OCI-LY7 (cell line): Measurements from ENCODE around the gene SCFD2. TPM values are rescaled to one million over a fixed set of nuclear protein-coding genes. Genes with fewer than 3 reads are reported as not detected.
"Not testable (repeated sequence)": the region's sequence is repeated elsewhere in the genome, so short reads cannot be mapped to it uniquely, and the experiment has no call there.

Experiments
- BruUV-seq: library from RNA; stranded (reverse); fragments of 400-500 nt; replicated peaks from 2 replicates; lab custom pipeline; 2021; lab: Mats Ljungman, UMichigan
- CTCF ChIA-PET: fragments of 300-600 bp; sonication (Branson Sonifier 250); formaldehyde crosslinking; loops from one replicate; lab custom pipeline; 2022; ENCODE audit warnings: antibody characterized with exemption; ENCODE audit not compliant: unreplicated experiment; lab: Charles Lee
- POLR2A ChIA-PET: fragments of 300-600 bp; sonication (Branson Sonifier 250); formaldehyde crosslinking; loops from one replicate; lab custom pipeline; 2022; ENCODE audit warnings: antibody characterized with exemption; lab: Charles Lee
- DNase-seq: peaks from one replicate; pipeline ENCODE4 v3.0.0-alpha.2; 2015; ENCODE audit warnings: low spot score
- H2AFZ ChIP-seq: fragments of 200-600 bp; sonication (generic), shearing (Covaris generic); 2 replicates; pipeline ENCODE4 v1.6.1; 2014; ENCODE audit warnings: mild to moderate bottlenecking, antibody characterized with exemption, low read length, moderate library complexity
- H3K27ac ChIP-seq: fragments of 200-600 bp; sonication (generic); 2 replicates; pipeline ENCODE4 v1.5.1; 2014; ENCODE audit warnings: mixed run types, low read depth, mild to moderate bottlenecking, moderate library complexity, low read length, inconsistent platforms; ENCODE audit not compliant: poor library complexity, severe bottlenecking
- H3K36me3 ChIP-seq: fragments of 200-600 bp; sonication (generic); 2 replicates; pipeline ENCODE4 v1.6.1; 2014; ENCODE audit warnings: mild to moderate bottlenecking, antibody characterized with exemption, low read length, moderate library complexity, mixed read lengths; ENCODE audit not compliant: insufficient read depth
- H3K4me1 ChIP-seq: fragments of 200-600 bp; sonication (generic); 2 replicates; pipeline ENCODE4 v1.5.1; 2014; ENCODE audit warnings: mild to moderate bottlenecking, low read length; ENCODE audit not compliant: insufficient read depth, poor library complexity, severe bottlenecking
- H3K4me2 ChIP-seq: fragments of 200-600 bp; sonication (generic); 2 replicates; pipeline ENCODE4 v1.6.1; 2014; ENCODE audit warnings: mild to moderate bottlenecking, low read length
- H3K4me3 ChIP-seq: fragments of 200-600 bp; sonication (generic); 2 replicates; pipeline ENCODE4 v1.5.1; 2014; ENCODE audit warnings: mild to moderate bottlenecking, low read depth, low read length; ENCODE audit not compliant: poor library complexity, severe bottlenecking
- H3K79me2 ChIP-seq: fragments of 200-600 bp; sonication (generic); 2 replicates; pipeline ENCODE4 v1.6.1; 2016; ENCODE audit warnings: low read depth, mild to moderate bottlenecking, low read length, moderate library complexity, mixed read lengths; ENCODE audit not compliant: insufficient read depth
- H3K9me2 ChIP-seq: fragments of 200-600 bp; sonication (generic); 2 replicates; pipeline ENCODE4 v1.6.1; 2016; ENCODE audit warnings: mild to moderate bottlenecking, low read length, mixed read lengths; ENCODE audit not compliant: insufficient read depth
- H3K9me3 ChIP-seq: fragments of 200-600 bp; sonication (generic); 2 replicates; pipeline ENCODE4 v1.6.1; 2014; ENCODE audit warnings: mild to moderate bottlenecking, mixed run types, low read length, mixed read lengths
- H4K20me1 ChIP-seq: fragments of 200-600 bp; sonication (generic); 2 replicates; pipeline ENCODE4 v1.6.1; 2014; ENCODE audit warnings: mild to moderate bottlenecking, antibody characterized with exemption, low read length, moderate library complexity, mixed read lengths; ENCODE audit not compliant: insufficient read depth
- CTCF ChIP-seq: fragments of 200-600 bp; sonication (generic); conservative IDR thresholded peaks from 2 replicates; pipeline ENCODE4 v1.5.1; 2014; ENCODE audit warnings: mild to moderate bottlenecking, antibody characterized with exemption, low read length, moderate library complexity, mixed read lengths
- EZH2phosphoT487 ChIP-seq: fragments of 200-600 bp; sonication (generic); IDR thresholded peaks from 2 replicates; pipeline ENCODE4 v1.6.1; 2018; ENCODE audit warnings: low read depth, borderline replicate concordance, mild to moderate bottlenecking, mixed run types, antibody characterized with exemption, low read length, moderate library complexity, mixed read lengths
- intact Hi-C: fragments of 100-400 bp; cut with micrococcal nuclease; formaldehyde crosslinking; loops from one replicate; pipeline ENCODE4 v1.10.0; 2022; ENCODE audit not compliant: unreplicated experiment
- total RNA-seq, 2 experiments: library from RNA; depleted of rRNA in 1 of 2; stranded (reverse); fragments of >200 nt in 1 of 2; shearing (Covaris generic) in 1 of 2; gene quantifications; 2 replicates each; pipeline ENCODE4 v1.2.3, GENCODE V29; 2014 to 2022

Gene SCFD2
- total RNA-seq, 2 experiments from 2014 or later: 27.2 to 52.0 TPM

- H3K4me2 ChIP-seq: no peak overlapping the region
- ChIA-PET CTCF (no interaction called here), POLR2A (no interaction called here)
- no peaks in the 10 kb centered on the region for H3K36me3 ChIP-seq
- TF ChIP-seq EZH2phosphoT487 (no peak), CTCF (no peak)
- H3K27ac ChIP-seq: no peak overlapping the region
- no peaks in the 10 kb centered on the region for H3K79me2 ChIP-seq
- H3K4me1 ChIP-seq: no peaks in the 10 kb centered on the region
- H3K9me3 ChIP-seq: no peaks in the 10 kb centered on the region
- no peak for DNase-seq
- H3K4me3 ChIP-seq: no peak overlapping the region
- H3K9me2 ChIP-seq: no peaks in the 10 kb centered on the region
- H2AFZ ChIP-seq: no peak overlapping the region
- BruUV-seq: no TSS peak
- H4K20me1 ChIP-seq: no peaks in the 10 kb centered on the region
- intact Hi-C loops: no loop called here
Measured at GRCh38 chr4:53227451-53227850, 138.4 kb downstream of the SCFD2 start.

DNA sequence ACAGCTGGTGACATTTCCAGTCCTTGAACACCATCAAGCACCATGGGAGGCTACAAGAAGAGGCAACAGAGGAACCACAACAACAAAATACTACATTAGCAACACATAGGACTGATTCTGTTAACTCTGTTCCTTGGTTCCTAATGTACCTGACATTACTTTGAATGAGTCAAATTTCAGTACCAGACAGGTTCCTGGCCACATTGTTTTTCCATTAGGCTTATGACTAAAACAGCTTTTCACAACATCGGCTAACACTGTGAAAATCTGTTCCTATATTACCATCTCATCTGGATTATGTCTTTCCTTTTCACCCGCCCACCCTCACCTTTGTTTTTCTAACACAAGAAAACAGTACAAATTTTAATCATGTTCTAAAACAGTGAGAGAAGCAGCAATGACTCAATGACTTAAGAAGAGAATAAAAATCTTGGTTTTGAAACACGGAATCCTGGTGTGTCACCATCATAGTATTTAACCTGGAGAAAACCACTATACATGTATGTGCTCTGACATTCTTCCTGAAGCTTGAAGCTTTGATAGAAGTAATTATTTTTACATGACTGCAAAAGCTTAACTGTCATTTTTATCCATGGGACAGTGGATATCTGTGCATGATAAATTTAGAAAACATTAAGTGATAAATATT, 143.9 kb downstream of the SCFD2 start:
- intact Hi-C loops: no loop called here
- Histone ChIP-seq H4K20me1 (no peaks in the 10 kb centered on the region), H3K27ac (no peak overlapping the region), H3K4me3 (no peak overlapping the region), H3K79me2 (no peaks in the 10 kb centered on the region), H3K9me3 (no peaks in the 10 kb centered on the region), H3K4me2 (no peak overlapping the region), H3K36me3 (no peaks in the 10 kb centered on the region), H2AFZ (no peak overlapping the region), H3K4me1 (no peaks in the 10 kb centered on the region), H3K9me2 (no peaks in the 10 kb centered on the region)
- no peak for DNase-seq
- BruUV-seq: no TSS peak
- no peak for TF ChIP-seq CTCF
- TF ChIP-seq EZH2phosphoT487: no peak
- POLR2A ChIA-PET: interaction anchor here (0.7 kb wide), 2 partner anchors 561 to 629 kb away, joined by 3 read pairs; no protein-coding TSS in a partner anchor
- CTCF ChIA-PET: no interaction called here

- H3K9me3 ChIP-seq, H3K9me2 ChIP-seq, H3K4me3 ChIP-seq, H3K36me3 ChIP-seq, DNase-seq, H2AFZ ChIP-seq, BruUV-seq, H3K4me2 ChIP-seq, H3K79me2 ChIP-seq, intact Hi-C loops, H4K20me1 ChIP-seq, H3K27ac ChIP-seq, POLR2A ChIA-PET, H3K4me1 ChIP-seq: not testable (repeated sequence)
- CTCF ChIA-PET: interaction anchor here (0.6 kb wide), 1 partner anchor 9 kb away, joined by 3 read pairs; no protein-coding TSS in a partner anchor
Measured at GRCh38 chr4:53219148-53219547, 146.7 kb downstream of the SCFD2 start.
